Measurements from ENCODE around the gene RAB40AL.

RAB40AL gene

DNA sequence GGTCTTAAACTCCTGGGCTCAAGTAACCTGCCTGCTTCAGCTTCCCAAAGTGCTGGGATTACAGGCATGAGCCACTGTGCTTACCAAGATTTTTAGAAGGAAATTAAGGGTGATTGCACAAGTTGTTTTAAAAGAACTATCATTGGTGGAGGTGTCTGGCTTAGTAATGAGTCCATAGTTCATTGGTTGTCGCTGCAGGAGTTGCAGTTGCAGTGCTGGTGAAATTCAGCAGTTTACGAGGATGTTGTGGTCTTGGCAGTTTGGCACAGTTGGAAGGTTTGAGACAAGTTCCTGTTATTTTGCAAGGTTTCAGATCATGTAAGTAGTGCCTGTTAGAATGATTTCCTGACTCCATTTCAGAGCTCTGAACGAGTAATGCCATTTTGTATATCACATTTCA is 48.1 kb downstream of the RAB40AL start:
- Histone ChIP-seq H3K4me1 (ENCODE audit: insufficient read depth, low read length) (no peaks in the 10 kb centered on the region), H3K36me3 (ENCODE audit: insufficient read depth, low read length) (no peaks in the 10 kb centered on the region)

More for the DNA sequence above, 48.1 kb downstream of the RAB40AL start:
- Histone ChIP-seq H3K27me3 (ENCODE audit: control insufficient read depth in 1 of 2, insufficient read depth in 2 of 2, low read length in 2 of 2) (no peaks in the 10 kb centered on the region), H3K9ac (ENCODE audit: low read length) (no peak overlapping the region), H3K9me3 (ENCODE audit: low read length) (no peaks in the 10 kb centered on the region), H3K27ac (ENCODE audit: low read depth, low read length) (no peak overlapping the region), H3K4me3 (ENCODE audit: low read depth in 1 of 2, low read length in 2 of 2) (no peak overlapping the region)
